AG20443 (cell line): Measurements from ENCODE around the gene GADD45G.

ENCODE experiments used
- DNase-seq: peaks from one replicate; pipeline ENCODE4 v3.0.0; 2012; ENCODE audit warnings: low spot score, mixed read lengths

GADD45G gene

DNA sequence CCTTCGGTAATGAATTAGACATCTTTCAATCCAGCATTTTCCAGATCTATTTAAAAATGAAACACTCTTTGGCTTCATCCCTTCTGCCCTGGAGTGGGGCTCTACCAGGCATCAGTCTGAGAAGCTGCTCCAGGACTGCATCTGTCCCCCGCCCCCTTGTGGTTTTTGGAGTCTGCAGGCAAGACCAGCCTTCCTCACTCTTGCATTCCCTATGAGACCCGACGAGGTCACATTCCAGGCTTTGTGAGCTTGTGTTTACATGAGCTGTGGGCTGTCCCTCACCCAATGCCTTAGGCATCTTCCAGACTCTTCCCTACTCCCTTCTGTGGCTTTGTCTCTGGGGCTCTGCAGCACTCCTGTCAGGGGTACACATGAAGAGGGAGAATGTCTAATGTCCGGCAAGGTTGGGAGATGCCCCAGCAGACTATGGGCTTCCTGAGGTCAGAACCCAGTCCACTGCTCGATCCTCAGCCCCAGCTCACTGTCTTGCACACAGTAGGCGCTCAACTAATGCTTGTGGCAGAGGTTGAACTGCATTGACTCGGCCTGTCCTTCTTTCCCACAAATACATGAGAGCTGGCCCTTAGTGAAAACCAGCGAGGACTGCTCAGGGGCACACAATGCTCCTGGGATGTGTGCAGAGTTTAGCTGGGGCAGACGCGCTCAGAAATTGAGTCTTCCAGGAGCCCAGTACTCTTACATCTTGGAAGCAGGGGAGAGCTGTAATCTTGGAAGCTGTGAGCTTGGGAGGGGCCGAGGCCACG lies 11.7 kb upstream of the GADD45G start:
- no peak for DNase-seq

DNA sequence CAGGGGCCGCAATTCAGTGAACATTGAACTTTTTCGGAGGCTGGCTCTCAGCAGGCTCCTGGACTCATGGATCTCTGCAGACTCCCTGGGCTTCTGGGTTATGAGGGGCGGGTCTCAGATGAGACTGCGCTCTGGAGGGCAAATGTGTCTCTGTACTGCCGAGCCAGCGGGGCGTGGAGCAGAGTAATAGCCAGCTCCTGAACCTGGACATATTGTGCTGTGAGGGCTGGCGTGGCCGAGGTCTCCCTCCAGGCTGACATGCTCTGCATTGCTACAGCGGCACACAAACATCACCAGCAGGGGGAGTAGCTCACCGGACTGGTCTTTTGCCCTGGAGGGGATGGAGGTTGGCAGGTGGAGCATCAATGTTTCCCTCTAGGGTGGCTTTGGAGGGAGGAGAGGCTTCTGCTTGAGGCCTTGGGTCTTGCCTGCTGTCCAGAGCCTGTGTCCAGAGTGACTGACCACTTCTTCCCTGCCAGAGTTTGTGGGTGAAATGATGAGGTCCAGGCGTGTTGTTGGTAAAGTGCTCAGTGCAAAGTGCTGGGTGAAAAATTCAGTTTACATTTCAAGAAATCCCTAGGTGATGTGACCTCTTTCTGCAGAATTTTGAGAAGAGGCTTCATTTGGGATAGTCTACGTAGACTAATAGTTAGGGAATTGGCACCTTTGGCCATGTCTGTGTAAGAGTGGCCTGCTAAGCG lies 10.9 kb upstream of the GADD45G start:
- peak; percentile 55 for DNase-seq

GRCh38 chr9:89594811-89595550 lies 9.8 kb upstream of the GADD45G start:
- DNase-seq, result no peak

DNA sequence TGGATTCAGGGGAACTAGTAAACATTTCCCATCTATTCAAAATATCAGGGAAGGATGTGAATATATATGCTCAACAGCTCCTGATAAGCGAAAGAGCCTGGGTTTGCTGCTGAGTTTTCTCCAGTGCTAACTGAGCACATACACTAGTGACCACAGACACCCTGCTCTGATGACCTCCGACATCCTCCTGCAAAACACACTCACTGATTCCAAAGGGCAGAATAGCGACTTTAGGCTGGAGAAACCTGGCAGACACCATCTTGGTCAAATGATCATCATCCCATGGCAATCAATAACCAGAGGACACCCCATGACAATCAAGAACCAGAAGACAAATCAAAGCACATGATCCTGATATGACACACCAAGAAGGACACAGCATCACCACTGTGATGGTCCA lies 9.2 kb upstream of the GADD45G start:
- no peak for DNase-seq

- DNase-seq, result no peak
These were observed 7.8 kb upstream of the GADD45G start for GRCh38 chr9:89596937-89597555.

- DNase-seq, result peak; percentile 74
These were observed 7.0 kb upstream of the GADD45G start for GRCh38 chr9:89597711-89598362.

DNA sequence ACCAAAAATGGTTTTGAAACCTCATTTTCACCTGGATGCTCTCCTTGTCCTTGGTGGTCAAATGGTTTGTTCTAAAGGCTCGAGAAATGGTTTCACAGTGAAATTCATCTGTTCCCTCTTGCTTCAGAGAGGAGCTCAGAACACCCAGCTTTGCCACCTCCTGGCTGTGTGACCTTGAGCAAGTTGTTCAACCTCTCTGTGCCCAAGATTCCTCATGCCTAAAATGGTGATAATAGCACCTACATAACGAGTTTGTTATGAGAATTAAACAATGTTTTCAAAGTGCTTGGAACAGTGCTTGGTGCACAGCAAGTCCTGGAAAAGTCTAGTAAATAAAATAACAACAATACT lies 6.5 kb upstream of the GADD45G start:
- no peak for DNase-seq

- DNase-seq, result no peak
These were observed 5.9 kb upstream of the GADD45G start for GRCh38 chr9:89598926-89599325.

GRCh38 chr9:89600831-89601230 lies 4.0 kb upstream of the GADD45G start:
- DNase-seq, result no peak

- no peak for DNase-seq
These were observed 3.5 kb upstream of the GADD45G start for GRCh38 chr9:89601306-89601705.

DNA sequence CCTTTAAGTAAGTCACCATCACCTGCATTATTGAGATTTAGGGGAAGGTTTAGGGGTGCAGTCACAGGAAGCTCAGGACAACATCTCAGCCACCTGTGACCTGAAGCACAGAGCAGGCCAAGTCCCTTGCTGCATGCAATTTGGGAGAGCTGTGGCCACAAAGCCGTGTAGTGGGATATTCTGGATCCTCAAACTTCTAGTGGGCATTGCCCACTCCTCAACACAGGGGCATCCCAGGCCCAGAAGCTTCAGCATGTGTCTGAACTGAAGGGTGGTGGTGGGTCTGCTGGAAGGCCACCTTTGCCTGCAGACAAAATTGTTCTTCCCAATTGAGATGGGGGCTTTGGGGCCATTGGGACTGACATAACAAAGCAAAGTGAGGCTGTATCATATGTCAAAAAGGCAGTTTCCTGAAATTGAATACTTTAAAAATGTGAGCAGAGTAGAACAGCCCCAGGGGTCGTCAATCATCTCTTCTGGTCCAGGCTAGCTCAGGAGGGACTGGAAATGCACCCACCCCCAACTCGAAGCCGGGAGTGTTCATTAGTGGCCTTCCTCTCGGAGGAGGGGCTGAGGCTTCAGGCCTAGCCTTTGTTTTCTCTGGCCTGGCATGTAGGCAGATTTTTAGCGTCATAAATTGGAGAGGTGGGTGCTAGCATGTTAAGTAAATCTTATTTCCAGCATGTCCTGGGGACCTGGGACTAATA lies 2.8 kb upstream of the GADD45G start:
- no peak for DNase-seq

DNA sequence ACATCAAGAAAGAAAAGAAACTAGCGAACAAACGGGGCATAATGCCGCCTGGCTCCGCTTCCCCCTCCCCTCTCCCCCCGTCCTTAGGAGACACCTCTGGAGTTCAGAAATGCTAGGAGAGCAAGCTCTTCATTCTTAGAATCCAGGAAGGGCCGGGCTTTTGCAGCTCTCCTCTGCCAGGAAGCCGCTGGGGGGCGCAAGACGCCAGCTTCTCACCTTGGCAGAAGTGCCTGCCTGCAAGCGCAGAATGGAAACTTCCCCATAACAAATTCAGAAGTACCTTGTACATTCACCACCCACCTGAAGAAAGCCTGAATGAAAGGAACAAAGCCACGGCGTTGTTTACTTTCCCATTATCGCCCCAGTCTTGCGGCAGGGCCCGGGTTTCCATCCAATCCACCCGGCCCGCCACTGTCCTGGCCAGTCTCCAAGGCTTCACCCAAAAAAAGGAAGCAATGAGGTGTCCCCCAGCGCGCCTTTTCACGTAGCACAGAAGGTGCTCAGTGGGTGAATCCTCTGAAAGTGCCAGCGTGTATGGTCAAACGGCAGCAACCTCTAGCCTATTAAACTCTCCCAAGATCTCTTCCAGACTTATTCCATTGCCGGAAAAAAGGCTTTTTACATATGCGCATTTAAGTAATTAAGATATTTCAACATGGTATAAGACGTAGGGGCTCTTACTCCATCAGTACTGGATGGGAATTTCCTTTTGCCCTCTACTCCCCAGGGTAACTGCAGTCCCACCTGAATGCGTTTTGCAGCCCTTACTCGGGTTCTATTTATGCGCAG lies 1.6 kb upstream of the GADD45G start:
- DNase-seq, result peak; percentile 78

GRCh38 chr9:89603767-89604665 lies 796 bp upstream of the GADD45G start:
- DNase-seq, result no peak

- peak; percentile 43 for DNase-seq
These were observed 745 bp downstream of the GADD45G start for GRCh38 chr9:89605465-89606048.

DNA sequence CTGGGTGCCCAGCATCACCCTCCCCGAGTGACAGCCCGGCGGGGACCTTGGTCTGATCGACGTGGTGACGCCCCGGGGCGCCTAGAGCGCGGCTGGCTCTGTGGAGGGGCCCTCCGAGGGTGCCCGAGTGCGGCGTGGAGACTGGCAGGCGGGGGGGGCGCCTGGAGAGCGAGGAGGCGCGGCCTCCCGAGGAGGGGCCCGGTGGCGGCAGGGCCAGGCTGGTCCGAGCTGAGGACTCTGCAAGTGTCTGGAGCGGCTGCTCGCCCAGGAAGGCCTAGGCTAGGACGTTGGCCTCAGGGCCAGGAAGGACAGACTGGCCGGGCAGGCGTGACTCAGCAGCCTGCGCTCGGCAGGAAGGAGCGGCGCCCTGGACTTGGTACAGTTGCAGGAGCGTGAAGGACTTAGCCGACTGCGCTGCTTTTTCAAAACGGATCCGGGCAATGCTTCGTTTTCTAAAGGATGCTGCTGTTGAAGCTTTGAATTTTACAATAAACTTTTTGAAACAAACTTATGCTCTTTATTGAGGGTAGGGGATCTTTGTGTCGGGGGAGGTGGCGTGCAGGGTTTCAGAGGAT lies 1.3 kb downstream of the GADD45G start:
- DNase-seq, result peak; percentile 87

DNA sequence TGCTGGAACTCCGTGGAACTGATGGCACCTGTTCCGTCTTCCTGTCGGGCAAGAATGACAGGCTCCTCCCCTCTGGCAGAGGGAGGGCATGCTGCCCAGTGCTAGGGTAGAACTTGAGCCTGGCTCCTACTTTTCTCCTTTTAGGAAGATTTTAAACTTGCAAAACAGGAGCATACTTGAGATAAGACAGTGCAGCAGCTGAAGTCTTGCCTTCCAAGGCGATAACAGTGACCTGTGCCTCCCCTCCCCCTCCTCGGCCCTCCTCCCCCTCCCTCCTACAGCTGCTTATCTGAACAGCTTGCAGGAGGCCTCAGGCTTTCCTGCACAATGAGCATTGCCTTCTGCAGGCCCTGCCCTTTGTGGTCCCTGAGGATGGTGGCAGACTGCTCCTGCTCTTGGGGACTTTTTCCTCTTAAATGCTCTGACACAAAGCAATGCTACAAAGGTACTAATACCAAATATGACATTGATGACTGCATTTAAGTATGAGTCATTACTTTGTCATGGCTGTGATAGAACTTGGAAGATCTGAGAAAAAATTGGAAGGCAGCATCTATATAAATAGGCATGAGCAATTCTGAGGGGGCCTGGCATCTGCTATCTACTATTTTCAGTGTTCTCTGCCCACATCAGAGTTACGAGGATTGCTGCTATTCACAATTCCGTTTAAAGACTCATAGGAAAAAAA lies 2.0 kb downstream of the GADD45G start:
- DNase-seq, result peak; percentile 30

DNA sequence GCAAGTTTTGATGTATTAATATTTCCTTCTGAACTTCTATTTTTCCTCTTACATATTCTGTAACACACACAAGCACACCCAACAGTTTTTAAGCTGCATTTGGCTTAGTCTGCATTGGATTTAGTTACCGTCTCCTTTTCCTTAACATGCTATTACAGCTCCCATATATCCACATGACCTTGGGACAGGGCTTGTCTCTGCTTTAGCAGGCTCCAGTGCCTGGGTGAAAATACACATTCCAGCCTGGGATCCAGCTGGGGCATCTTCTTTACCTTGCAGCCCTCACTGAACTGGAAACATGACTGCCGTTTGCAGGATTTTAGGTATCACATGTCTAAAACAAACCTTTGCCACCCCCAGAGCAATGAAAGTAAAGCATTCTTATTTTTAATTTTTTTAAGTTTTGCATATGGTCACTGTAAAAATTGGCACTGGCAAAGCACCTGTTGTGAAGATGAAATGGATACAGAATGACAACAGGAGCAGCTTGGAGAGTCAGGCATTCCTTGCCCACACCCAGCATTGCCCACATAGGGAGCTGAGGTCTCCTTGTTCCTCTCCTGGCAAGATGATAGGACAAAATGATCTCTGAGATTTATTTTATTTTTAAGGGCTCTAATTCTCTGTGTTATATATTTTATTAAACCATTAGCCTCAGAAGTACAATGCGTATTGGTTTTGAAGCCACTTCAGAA lies 4.0 kb downstream of the GADD45G start:
- no peak for DNase-seq
